Measurements from ENCODE around the gene PADI4.
A peak's percentile ranks its signal among the peaks of the same experiment; 100 is the strongest.

Gene PADI4

DNA sequence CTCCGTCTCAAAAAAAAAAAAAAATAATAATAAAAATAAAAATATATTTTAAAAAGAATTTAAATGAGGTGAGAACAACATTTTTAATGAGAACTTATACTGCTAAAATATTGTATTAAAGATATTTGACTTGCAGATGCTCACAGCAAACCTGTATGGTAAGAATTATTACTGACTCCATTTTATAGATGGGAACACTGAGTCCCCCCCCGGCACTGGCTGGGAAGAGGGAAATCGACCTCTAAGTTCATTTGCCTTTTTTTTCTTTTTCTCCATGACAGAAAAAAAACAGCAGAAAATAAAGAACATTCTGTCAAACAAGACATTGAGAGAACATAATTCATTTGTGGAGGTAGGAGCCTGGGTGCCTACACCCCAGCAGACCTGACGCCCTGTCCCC lies 50.6 kb downstream of the PADI4 start:
- peaks cover 22% of the 10 kb centered on the region for H3K36me3 Mint-ChIP-seq (ENCODE audit: low read depth)
- H3K4me1 Mint-ChIP-seq (ENCODE audit: low read depth), result peaks cover 7% of the 10 kb centered on the region
- H3K27me3 Mint-ChIP-seq, result no peaks in the 10 kb centered on the region
- no peaks in the 10 kb centered on the region for H3K9me3 Mint-ChIP-seq
- no peak overlapping the region for H3K4me3 Mint-ChIP-seq
- intact Hi-C loops (cut with micrococcal nuclease), result no loop called here
- H3K27ac Mint-ChIP-seq, result no peak overlapping the region

DNA sequence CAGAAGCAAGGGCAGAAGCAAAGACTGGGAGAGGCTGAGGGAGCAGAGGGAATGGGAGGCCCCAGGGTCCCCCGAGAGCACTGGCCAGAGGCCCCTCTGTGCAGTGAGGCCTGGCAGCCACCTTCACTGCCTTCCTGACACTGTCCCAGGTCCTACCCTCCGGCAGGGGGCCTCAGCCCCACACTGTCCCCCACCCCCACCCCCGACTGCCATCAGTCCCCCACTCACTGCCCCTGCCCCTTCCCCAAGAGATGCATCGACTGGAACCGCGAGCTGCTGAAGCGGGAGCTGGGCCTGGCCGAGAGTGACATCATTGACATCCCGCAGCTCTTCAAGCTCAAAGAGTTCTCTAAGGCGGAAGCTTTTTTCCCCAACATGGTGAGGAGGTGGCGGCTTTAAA lies 51.0 kb downstream of the PADI4 start:
- Mint-ChIP-seq H3K36me3 (ENCODE audit: low read depth) (peaks cover 22% of the 10 kb centered on the region), H3K4me1 (ENCODE audit: low read depth) (peaks cover 11% of the 10 kb centered on the region), H3K4me3 (no peak overlapping the region), H3K27me3 (no peaks in the 10 kb centered on the region), H3K27ac (no peak overlapping the region), H3K9me3 (no peaks in the 10 kb centered on the region)
- intact Hi-C loops (cut with micrococcal nuclease), result no loop called here

GRCh38 chr1:17359808-17360207 lies 51.8 kb downstream of the PADI4 start:
- H3K36me3 Mint-ChIP-seq (ENCODE audit: low read depth), result peaks cover 18% of the 10 kb centered on the region
- no peak overlapping the region for H3K27ac Mint-ChIP-seq
- no peaks in the 10 kb centered on the region for H3K27me3 Mint-ChIP-seq
- intact Hi-C loops (cut with micrococcal nuclease), result no loop called here
- peaks cover 11% of the 10 kb centered on the region for H3K4me1 Mint-ChIP-seq (ENCODE audit: low read depth)
- no peak overlapping the region for H3K4me3 Mint-ChIP-seq
- no peaks in the 10 kb centered on the region for H3K9me3 Mint-ChIP-seq

DNA sequence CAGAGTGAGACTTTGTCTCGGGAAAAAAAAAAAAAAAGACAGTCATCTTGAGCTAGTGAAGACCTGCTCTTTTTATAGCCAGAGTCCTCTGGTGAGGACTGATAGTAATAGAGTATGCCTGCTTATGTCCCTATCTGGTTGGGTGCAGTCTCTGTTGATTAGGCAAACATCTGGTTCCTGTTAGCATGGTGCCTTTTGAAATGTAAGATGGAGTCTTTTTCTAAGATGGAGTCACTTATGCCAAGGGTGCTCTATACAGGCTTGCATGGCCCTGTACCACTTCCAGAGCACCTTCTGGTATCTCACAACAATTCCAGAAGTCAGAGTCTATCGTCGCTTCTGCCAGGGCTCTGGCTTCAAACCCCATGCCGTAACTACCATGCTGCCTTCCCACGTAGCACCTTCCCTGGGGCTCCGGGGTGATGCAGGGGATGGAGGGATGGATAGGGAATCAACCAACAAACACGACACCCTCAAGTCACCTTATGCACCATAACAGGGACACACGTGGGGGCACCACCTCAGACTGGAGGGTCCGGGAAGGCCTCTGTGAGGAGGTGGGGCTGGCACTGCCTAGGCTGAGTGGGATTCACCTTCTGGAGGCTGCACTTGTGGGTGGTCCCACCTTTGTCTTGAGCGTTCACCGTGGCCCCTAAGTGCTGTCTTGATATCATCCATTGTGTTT lies 52.4 kb downstream of the PADI4 start:
- Mint-ChIP-seq H3K4me3 (no peak overlapping the region), H3K27ac (no peak overlapping the region), H3K4me1 (ENCODE audit: low read depth) (peaks cover 16% of the 10 kb centered on the region), H3K27me3 (no peaks in the 10 kb centered on the region), H3K36me3 (ENCODE audit: low read depth) (peaks cover 15% of the 10 kb centered on the region), H3K9me3 (no peaks in the 10 kb centered on the region)
- intact Hi-C loops (cut with micrococcal nuclease), result no loop called here

DNA sequence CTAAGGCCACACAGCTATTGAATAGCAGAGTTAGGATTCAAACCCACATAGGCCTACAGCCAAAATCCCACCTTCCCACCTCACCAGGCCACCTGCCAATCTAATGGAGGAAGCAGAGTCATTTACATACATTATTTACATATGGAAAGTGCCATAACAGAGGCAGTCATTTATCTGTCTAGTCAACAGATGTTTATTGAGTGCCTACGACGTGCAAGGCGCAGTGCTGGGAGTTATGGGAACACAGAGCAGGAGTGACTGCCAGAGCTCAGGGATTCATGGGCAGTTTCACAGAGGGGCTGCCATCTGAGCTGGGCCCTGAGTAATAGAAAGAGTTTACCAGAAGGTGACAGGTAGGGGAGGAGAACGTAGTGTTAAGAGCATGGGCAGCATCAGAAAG lies 53.7 kb downstream of the PADI4 start:
- Mint-ChIP-seq H3K36me3 (ENCODE audit: low read depth) (peaks cover 15% of the 10 kb centered on the region), H3K27ac (no peak overlapping the region), H3K4me1 (ENCODE audit: low read depth) (peaks cover 17% of the 10 kb centered on the region), H3K27me3 (peaks cover 4% of the 10 kb centered on the region), H3K9me3 (no peaks in the 10 kb centered on the region), H3K4me3 (no peak overlapping the region)
- intact Hi-C loops (cut with micrococcal nuclease), result no loop called here

GRCh38 chr1:17363351-17363750 lies 55.4 kb downstream of the PADI4 start:
- intact Hi-C loops (cut with micrococcal nuclease), result no loop called here
- Mint-ChIP-seq H3K4me3 (no peak overlapping the region), H3K36me3 (ENCODE audit: low read depth) (peaks cover 15% of the 10 kb centered on the region), H3K4me1 (ENCODE audit: low read depth) (peaks cover 16% of the 10 kb centered on the region), H3K9me3 (no peaks in the 10 kb centered on the region), H3K27ac (no peak overlapping the region), H3K27me3 (peaks cover 4% of the 10 kb centered on the region)

DNA sequence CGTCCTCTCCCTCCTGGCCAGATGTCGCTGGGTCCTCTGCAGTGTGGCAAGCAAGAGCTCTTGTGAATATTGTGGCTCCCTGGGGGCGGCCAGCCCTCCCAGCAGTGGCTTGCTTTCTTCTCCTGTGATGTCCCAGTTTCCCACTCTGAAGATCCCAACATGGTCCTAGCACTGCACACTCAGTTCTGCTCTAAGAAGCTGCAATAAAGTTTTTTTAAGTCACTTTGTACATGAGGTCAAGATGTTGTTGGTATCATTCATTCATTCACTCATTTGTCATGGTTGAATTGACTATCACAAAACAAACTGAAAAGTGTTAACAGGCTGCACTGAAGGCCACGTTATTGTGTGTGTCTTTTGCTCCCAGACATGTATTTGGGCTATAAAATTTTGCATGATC lies 55.8 kb downstream of the PADI4 start:
- peaks cover 7% of the 10 kb centered on the region for H3K27me3 Mint-ChIP-seq
- H3K4me3 Mint-ChIP-seq, result no peak overlapping the region
- H3K9me3 Mint-ChIP-seq, result no peaks in the 10 kb centered on the region
- intact Hi-C loops (cut with micrococcal nuclease), result no loop called here
- peaks cover 12% of the 10 kb centered on the region for H3K36me3 Mint-ChIP-seq (ENCODE audit: low read depth)
- peaks cover 16% of the 10 kb centered on the region for H3K4me1 Mint-ChIP-seq (ENCODE audit: low read depth)
- H3K27ac Mint-ChIP-seq, result no peak overlapping the region

- H3K9me3 Mint-ChIP-seq, result no peaks in the 10 kb centered on the region
- intact Hi-C loops (cut with micrococcal nuclease), result no loop called here
- H3K4me1 Mint-ChIP-seq (ENCODE audit: low read depth), result peaks cover 16% of the 10 kb centered on the region
- H3K4me3 Mint-ChIP-seq, result no peak overlapping the region
- H3K36me3 Mint-ChIP-seq (ENCODE audit: low read depth), result no peaks in the 10 kb centered on the region
- peak overlapping the region; percentile 64 for H3K27ac Mint-ChIP-seq
- H3K27me3 Mint-ChIP-seq, result peaks cover 11% of the 10 kb centered on the region
Measured at GRCh38 chr1:17365293-17365692, 57.3 kb downstream of the PADI4 start.

DNA sequence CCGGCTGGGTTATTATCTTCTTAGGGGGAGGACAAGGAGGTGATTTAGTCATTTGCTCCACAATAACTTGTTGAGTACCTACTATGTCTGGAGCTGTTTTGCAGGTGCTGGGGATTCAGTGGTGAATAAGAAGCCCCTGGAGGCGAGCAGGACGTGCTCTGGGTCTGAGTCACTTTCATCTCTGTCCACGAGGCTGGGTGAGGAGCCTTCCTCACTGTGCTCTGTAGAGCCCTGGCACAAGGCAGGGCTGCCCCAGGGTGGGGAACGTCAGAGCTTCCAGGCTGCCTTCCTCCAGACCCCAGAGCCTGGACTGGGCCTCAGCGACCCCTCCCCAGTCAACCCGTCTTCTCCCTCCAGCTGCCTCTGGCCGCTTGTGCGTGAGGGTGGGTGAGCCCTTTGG lies 61.5 kb downstream of the PADI4 start:
- Mint-ChIP-seq H3K4me1 (ENCODE audit: low read depth) (peaks cover 10% of the 10 kb centered on the region), H3K4me3 (no peak overlapping the region), H3K36me3 (ENCODE audit: low read depth) (no peaks in the 10 kb centered on the region), H3K27ac (no peak overlapping the region), H3K27me3 (peaks cover 11% of the 10 kb centered on the region), H3K9me3 (no peaks in the 10 kb centered on the region)
- intact Hi-C loops (cut with micrococcal nuclease), result no loop called here

GRCh38 chr1:17370618-17371017 lies 62.6 kb downstream of the PADI4 start:
- Mint-ChIP-seq H3K9me3 (no peaks in the 10 kb centered on the region), H3K4me1 (ENCODE audit: low read depth) (peaks cover 4% of the 10 kb centered on the region), H3K27ac (no peak overlapping the region), H3K4me3 (no peak overlapping the region), H3K27me3 (peaks cover 11% of the 10 kb centered on the region), H3K36me3 (ENCODE audit: low read depth) (no peaks in the 10 kb centered on the region)
- intact Hi-C loops (cut with micrococcal nuclease), result no loop called here

- no peak within 1 kb of the TSS for H3K27ac Mint-ChIP-seq
- H3K27me3 Mint-ChIP-seq, result peaks cover 7% of the 10 kb centered on the region
- H3K36me3 Mint-ChIP-seq (ENCODE audit: low read depth), result no peaks in the 10 kb centered on the region
- intact Hi-C loops (cut with micrococcal nuclease), result no loop called here
- H3K4me1 Mint-ChIP-seq (ENCODE audit: low read depth), result no peaks in the 10 kb centered on the region
- no peak within 1 kb of the TSS for H3K4me3 Mint-ChIP-seq
- H3K9me3 Mint-ChIP-seq, result no peaks in the 10 kb centered on the region
Measured at GRCh38 chr1:17371896-17372295, 63.9 kb downstream of the PADI4 start, which contains the start of gene PADI6. Gene PADI6, plus strand, starts transcription at chr1:17372196. Its CDS starts 50 bp downstream, at chr1:17372246.

- Mint-ChIP-seq H3K4me3 (no peak overlapping the region), H3K27ac (no peak overlapping the region), H3K27me3 (peaks cover 16% of the 10 kb centered on the region), H3K4me1 (ENCODE audit: low read depth) (no peaks in the 10 kb centered on the region), H3K36me3 (ENCODE audit: low read depth) (no peaks in the 10 kb centered on the region), H3K9me3 (no peaks in the 10 kb centered on the region)
- intact Hi-C loops (cut with micrococcal nuclease), result no loop called here
Measured at GRCh38 chr1:17372955-17373354, 65.0 kb downstream of the PADI4 start.

DNA sequence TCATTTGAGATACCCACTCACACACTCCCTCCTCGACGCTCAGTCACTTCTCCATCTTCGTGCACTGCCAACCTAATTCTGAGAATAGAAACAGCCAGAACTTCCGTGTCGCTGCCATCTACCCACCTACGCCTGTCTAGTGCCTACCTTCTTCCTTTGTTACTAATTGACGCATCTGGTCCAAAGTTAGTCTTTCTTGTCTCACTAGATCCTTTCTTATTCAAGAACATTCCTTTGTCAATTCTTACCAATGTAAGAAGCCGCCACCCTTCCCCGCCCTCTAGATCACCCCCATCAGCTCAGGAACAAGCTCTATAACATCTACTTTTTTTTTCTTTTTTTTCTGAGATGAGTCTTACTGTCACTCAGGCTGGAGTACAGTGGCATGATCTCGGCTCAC lies 67.7 kb downstream of the PADI4 start:
- H3K4me3 Mint-ChIP-seq, result no peak overlapping the region
- H3K4me1 Mint-ChIP-seq (ENCODE audit: low read depth), result no peaks in the 10 kb centered on the region
- no peak overlapping the region for H3K27ac Mint-ChIP-seq
- H3K36me3 Mint-ChIP-seq (ENCODE audit: low read depth), result no peaks in the 10 kb centered on the region
- no peaks in the 10 kb centered on the region for H3K9me3 Mint-ChIP-seq
- peaks cover 15% of the 10 kb centered on the region for H3K27me3 Mint-ChIP-seq
- intact Hi-C loops (cut with micrococcal nuclease), result no loop called here

DNA sequence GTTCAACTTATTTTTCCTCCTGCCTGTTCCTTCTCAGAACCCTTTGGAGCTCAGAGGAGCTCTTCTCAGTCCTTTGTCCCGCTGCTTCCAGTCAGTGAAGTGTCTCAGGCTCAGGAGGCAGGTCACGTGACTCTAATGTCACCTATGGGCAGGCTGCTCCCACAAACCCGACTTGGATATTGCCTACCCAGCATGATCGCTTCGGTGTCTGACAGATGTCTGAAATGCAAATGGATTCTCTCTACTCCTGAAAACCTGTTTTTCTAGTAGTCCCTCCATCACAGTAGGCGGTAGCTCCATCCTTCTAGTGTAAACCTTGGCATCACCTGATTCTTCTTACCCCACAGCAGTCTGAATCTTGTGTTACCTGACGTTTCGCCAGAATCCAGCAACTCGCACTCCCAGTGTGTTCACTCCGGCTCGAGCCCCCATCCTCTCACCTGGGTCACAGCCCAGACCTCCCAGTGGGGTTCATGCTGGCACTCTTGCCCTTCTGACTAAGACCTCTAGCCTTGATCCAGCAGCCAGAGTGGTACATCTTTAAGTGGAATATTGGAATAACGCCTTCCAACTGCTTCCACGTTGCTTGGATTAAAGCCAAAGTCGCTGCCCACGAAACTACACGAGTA lies 69.4 kb downstream of the PADI4 start:
- no peaks in the 10 kb centered on the region for H3K9me3 Mint-ChIP-seq
- peaks cover 5% of the 10 kb centered on the region for H3K4me1 Mint-ChIP-seq (ENCODE audit: low read depth)
- no peak overlapping the region for H3K4me3 Mint-ChIP-seq
- peaks cover 15% of the 10 kb centered on the region for H3K27me3 Mint-ChIP-seq
- H3K36me3 Mint-ChIP-seq (ENCODE audit: low read depth), result no peaks in the 10 kb centered on the region
- H3K27ac Mint-ChIP-seq, result no peak overlapping the region
- intact Hi-C loops (cut with micrococcal nuclease), result no loop called here

DNA sequence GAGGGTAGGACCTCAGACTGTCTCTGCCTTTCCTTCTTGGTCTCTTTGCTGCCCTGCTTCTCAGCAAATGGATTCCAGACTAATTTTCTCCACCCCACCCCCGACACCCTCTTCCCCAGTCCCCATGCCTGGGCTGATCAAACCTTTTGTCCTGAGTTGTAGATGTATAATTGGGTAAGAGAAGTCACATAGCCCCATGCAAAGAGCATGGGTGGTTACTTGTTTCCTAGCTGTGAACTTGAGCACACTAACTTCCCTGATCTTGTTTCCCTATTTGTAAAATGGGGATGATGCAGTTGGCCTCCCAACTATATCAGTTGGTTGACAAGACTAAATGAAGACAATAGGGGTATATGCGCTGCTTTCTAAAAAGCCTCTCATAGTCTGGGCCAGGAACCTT lies 73.2 kb downstream of the PADI4 start:
- H3K27me3 Mint-ChIP-seq, result peaks cover 16% of the 10 kb centered on the region
- no peaks in the 10 kb centered on the region for H3K36me3 Mint-ChIP-seq (ENCODE audit: low read depth)
- H3K27ac Mint-ChIP-seq, result no peak overlapping the region

More for the DNA sequence above, 73.2 kb downstream of the PADI4 start:
- intact Hi-C loops (cut with micrococcal nuclease), result no loop called here
- no peak overlapping the region for H3K4me3 Mint-ChIP-seq
- no peaks in the 10 kb centered on the region for H3K9me3 Mint-ChIP-seq
- peaks cover 5% of the 10 kb centered on the region for H3K4me1 Mint-ChIP-seq (ENCODE audit: low read depth)
